ENCODE measurements around the gene FCRL4. TPM values are rescaled to one million over a fixed set of nuclear protein-coding genes. Genes with fewer than 3 reads are reported as not detected.

FCRL4 gene
- polyA plus RNA-seq, 3 donors from 2014 or later = not detected

GRCh38 chr1:157539568-157539967 lies 58.3 kb downstream of the FCRL4 start:
- Mint-ChIP-seq H3K27ac (no peak overlapping the region), H3K4me3 (no peak overlapping the region), H3K9me3 (no peaks in the 10 kb centered on the region), H3K36me3 (no peaks in the 10 kb centered on the region), H3K27me3 (ENCODE audit: low read depth in 3 of 3) (peaks cover 10 to 17% (median 14%) of the 10 kb centered on the region in 3 donors), H3K4me1 (no peaks in the 10 kb centered on the region)
- DNase-seq = no peak

DNA sequence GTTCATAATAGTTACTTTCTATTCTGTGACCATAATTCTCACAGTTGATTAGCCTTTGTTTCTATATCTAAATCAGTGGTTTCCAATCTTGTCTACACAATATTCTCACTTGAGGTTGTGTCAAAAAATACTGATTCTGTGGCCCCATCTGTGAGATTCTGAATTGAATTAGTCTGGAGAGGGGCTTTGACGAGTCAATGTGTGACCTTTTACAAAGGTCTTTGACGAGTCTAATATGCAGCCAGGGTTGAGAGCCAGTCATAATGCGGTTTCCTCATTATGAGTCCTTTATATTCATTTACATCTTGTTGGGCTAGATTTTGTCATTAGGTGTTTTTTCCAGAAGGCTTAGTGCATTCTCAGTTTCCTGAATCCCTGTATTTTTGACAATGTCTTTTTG lies 65.3 kb downstream of the FCRL4 start:
- Mint-ChIP-seq H3K27me3 (ENCODE audit: low read depth in 3 of 3) (peaks cover 8 to 15% (median 12%) of the 10 kb centered on the region in 3 donors), H3K36me3 (no peaks in the 10 kb centered on the region), H3K4me3 (no peak overlapping the region), H3K27ac (no peak overlapping the region), H3K9me3 (no peaks in the 10 kb centered on the region), H3K4me1 (no peaks in the 10 kb centered on the region)
- no peak for DNase-seq

DNA sequence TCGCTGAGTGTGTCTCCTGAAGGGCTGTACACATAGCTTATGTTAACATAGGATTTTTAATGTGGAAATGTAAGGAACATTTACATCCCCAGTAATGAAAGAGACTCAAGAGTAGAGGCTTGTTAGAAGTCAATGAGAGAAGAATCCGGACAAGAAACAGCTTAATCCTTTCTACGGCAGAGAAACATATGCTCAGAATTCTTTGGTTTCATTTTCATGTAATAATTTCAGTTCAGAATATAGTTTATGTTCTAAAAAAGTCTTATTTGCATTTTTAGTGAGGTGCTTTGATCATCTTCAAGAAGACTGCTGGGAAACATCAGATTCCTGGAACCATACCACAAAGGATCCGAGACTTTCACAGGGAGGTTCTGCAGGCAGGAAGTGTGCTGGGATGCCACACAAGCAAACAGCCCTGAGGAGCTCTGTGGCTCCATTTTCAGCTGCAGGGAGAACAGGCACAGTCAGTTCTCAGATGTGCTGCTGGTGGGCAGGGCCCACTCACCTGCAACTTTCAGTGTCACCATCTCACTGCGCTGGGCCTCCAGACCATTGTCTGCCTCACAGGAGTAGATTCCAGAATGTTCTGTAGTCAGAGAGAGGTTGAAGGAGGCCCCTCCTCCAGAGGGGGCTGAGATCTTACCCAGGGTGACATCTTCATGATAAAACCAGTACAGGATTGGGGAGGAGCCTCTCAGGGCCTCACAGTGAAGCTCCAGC lies 74.0 kb downstream of the FCRL4 start:
- no peak overlapping the region for H3K27ac Mint-ChIP-seq
- no peaks in the 10 kb centered on the region for H3K36me3 Mint-ChIP-seq
- no peaks in the 10 kb centered on the region for H3K9me3 Mint-ChIP-seq
- no peak for DNase-seq
- H3K4me3 Mint-ChIP-seq = no peak overlapping the region
- no peaks in the 10 kb centered on the region for H3K4me1 Mint-ChIP-seq
- H3K27me3 Mint-ChIP-seq (ENCODE audit: low read depth in 3 of 3) = peaks cover 0 to 3% (median 2%) of the 10 kb centered on the region in 3 donors

Other genes starting within 250 kb of the FCRL4 start
- gene FCRL5, start 45.6 kb downstream of the FCRL4 start, polyA plus RNA-seq = under 1 TPM in 1 of 3 donors, not detected in 2; 0.10 TPM
- gene FCRL3, start 102.7 kb upstream of the FCRL4 start, polyA plus RNA-seq = 100 to 1,000 TPM in 2 of 3 donors, 10 to 100 TPM in 1; 60.3 to 119 (median 115) TPM
- not detected for gene FCRL2, start 179.0 kb upstream of the FCRL4 start, polyA plus RNA-seq
- under 1 TPM; 0.09 to 0.41 (median 0.39) TPM for gene FCRL1, start 222.0 kb upstream of the FCRL4 start, polyA plus RNA-seq
- gene CD5L, start 243.7 kb upstream of the FCRL4 start, polyA plus RNA-seq = not detected